ENCODE data around the gene FSHR. TPM values are rescaled to one million over a fixed set of nuclear protein-coding genes. Genes with fewer than 3 reads are reported as not detected.

FSHR gene
- total and polyA plus RNA-seq, 2 of the 8 experiments (the other 6 are each of a cell fraction or from before 2014, with no cell fraction given), result not detected

DNA sequence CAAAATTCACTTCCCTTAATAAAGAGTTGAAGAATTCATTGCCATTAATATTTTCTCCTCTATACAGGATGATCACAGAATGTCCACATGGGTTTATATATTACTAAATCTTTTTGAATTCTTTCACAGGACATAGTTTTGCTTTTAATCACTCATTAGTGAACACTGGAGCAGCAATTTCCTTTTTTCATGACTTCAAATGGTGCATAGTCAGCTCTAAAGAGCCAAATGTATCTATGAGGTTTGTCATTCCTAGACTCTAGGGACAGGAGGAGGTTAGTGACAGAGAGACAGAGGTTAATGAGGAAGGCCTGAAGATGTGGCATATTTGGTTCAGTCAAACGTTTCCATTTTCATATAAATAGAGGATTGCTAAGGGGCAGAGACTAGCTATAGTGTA lies 111.8 kb downstream of the FSHR start:
- Histone ChIP-seq H2AFZ (ENCODE audit: low read length) (no peak overlapping the region), H3K14ac (ENCODE audit: insufficient read length) (no peak overlapping the region), H4K91ac (replicated peaks; ENCODE audit: insufficient read length, low read length) (no peak overlapping the region), H3K4ac (replicated peaks; ENCODE audit: insufficient read length, low read depth, low read length) (no peak overlapping the region), H2BK15ac (ENCODE audit: low read length) (no peak overlapping the region), H3K36me3 (ENCODE audit: control insufficient read depth in 2 of 4, insufficient read depth in 4 of 4, low read length in 3 of 4) (no peaks in the 10 kb centered on the region), H2BK5ac (ENCODE audit: low read depth, low read length) (no peak overlapping the region), H3K4me3 (ENCODE audit: extremely low read depth in 1 of 4, insufficient read depth in 2 of 4, low read depth in 3 of 4, low read length in 4 of 4) (no peak overlapping the region), H3K79me2 (ENCODE audit: control insufficient read depth in 1 of 2, insufficient read depth in 2 of 2, low read length in 2 of 2) (no peaks in the 10 kb centered on the region), H3K23me2 (ENCODE audit: low read depth, low read length) (no peaks in the 10 kb centered on the region; the same call in 1 of the 2 replicates), H4K5ac (ENCODE audit: insufficient read length, low read depth, low read length) (no peak overlapping the region), H4K8ac (ENCODE audit: extremely low read depth, insufficient read depth, low read length) (no peak overlapping the region), H3K27ac (ENCODE audit: low read depth, low read length) (no peak overlapping the region), H3K9me3 (ENCODE audit: insufficient read depth in 2 of 2, low read depth in 1 of 2, low read length in 1 of 2) (no peaks in the 10 kb centered on the region), H3K4me1 (replicated peaks in 1 of 4; ENCODE audit: control insufficient read depth in 3 of 4, insufficient read depth in 4 of 4, low read length in 3 of 4) (peaks cover 0 to 6% (median 3%) of the 10 kb centered on the region in 4 experiments; a peak in 4 of 7 replicates), H3K27me3 (replicated peaks in 1 of 4; ENCODE audit: control insufficient read depth in 3 of 4, extremely low read depth in 1 of 4, insufficient read depth in 3 of 4, low read length in 3 of 4) (no peaks in the 10 kb centered on the region), H3K18ac (ENCODE audit: extremely low read depth, low read length) (no peak overlapping the region), H2AK5ac (ENCODE audit: low read depth, low read length) (no peak overlapping the region), H2BK120ac (replicated peaks; ENCODE audit: low read depth, low read length) (no peak overlapping the region), H2BK12ac (ENCODE audit: low read depth, low read length) (no peak overlapping the region), H3K79me1 (ENCODE audit: low read depth, low read length) (no peaks in the 10 kb centered on the region), H3K56ac (replicated peaks; ENCODE audit: insufficient read length, low read depth, low read length) (no peak overlapping the region), H4K20me1 (replicated peaks in 1 of 2; ENCODE audit: control insufficient read depth in 1 of 2, insufficient read depth in 2 of 2, low read length in 2 of 2) (no peaks in the 10 kb centered on the region), H3K23ac (ENCODE audit: insufficient read length) (no peak overlapping the region), H2BK20ac (ENCODE audit: low read length) (no peak overlapping the region), H3K9ac (replicated peaks in 1 of 4; ENCODE audit: extremely low read depth in 1 of 4, low read depth in 3 of 4, low read length in 3 of 4) (no peak overlapping the region), H3K4me2 (ENCODE audit: insufficient read depth in 1 of 2, low read depth in 2 of 2, low read length in 2 of 2) (no peak overlapping the region)
- FAIRE-seq, result no peak
- ChIA-PET CTCF (ENCODE audit: partially characterized antibody) (interaction anchor here (0.7 to 1.3 kb wide), 4 partner anchors 10 to 77 kb away, joined by 3 read pairs; no protein-coding TSS in a partner anchor), POLR2A (ENCODE audit: partially characterized antibody) (no interaction called here)
- 77% methylated on average over 1 of the region's 1 CpG; no CpG with 5 or more reads in 1 of the 2 experiments for WGBS, 2 experiments (ENCODE audit: extremely low coverage in 1 of 2, insufficient coverage in 1 of 2, insufficient read length in 1 of 2, insufficient replicate concordance in 2 of 2, low coverage in 1 of 2, low lambda C conversion rate in 2 of 2, missing lambda C conversion rate in 1 of 2)
- no peak for TF ChIP-seq CBX8 (IDR thresholded peaks at IDR 0.05; ENCODE audit: borderline replicate concordance, low read depth, low read length)
- no peak for TF ChIP-seq KDM4A (IDR thresholded peaks at IDR 0.05; ENCODE audit: low read depth, low read length, severe bottlenecking)
- TF ChIP-seq SP2 (IDR thresholded peaks at IDR 0.05; ENCODE audit: low read length), result no peak
- TF ChIP-seq SRF (IDR thresholded peaks at IDR 0.05; ENCODE audit: low read depth, low read length), result no peak
- DNase-seq (ENCODE audit: low read depth in 1 of 2, low spot score in 2 of 2), result no peak
